ENCODE measurements around the gene WASHC4. TPM values are rescaled to one million over a fixed set of nuclear protein-coding genes. Genes with fewer than 3 reads are reported as not detected.

WASHC4 gene
- total and polyA plus RNA-seq, 2 experiments from 2014 or later, result 75.7 to 83.0 TPM

GRCh38 chr12:105218434-105218833, 110.9 kb downstream of the WASHC4 start (continued):
- TF ChIP-seq STAT1 (IDR thresholded peaks at IDR 0.05; ENCODE audit: unreplicated experiment) (no peak), POLR2AphosphoS5 (IDR thresholded peaks at IDR 0.05; ENCODE audit: low read depth) (no peak), ZNF331 (CRISPR knock-in tag; IDR thresholded peaks at IDR 0.05; ENCODE audit: low read depth) (no peak)
- TF ChIP-seq, protein P1, sequence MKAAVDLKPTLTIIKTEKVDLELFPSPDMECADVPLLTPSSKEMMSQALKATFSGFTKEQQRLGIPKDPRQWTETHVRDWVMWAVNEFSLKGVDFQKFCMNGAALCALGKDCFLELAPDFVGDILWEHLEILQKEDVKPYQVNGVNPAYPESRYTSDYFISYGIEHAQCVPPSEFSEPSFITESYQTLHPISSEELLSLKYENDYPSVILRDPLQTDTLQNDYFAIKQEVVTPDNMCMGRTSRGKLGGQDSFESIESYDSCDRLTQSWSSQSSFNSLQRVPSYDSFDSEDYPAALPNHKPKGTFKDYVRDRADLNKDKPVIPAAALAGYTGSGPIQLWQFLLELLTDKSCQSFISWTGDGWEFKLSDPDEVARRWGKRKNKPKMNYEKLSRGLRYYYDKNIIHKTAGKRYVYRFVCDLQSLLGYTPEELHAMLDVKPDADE (IDR thresholded peaks at IDR 0.05), result no peak

Other genes starting within 250 kb of the WASHC4 start
- gene SLC41A2, start 149.4 kb upstream of the WASHC4 start, total RNA-seq (2014; rRNA removed; shearing (Covaris generic)), result 2.3 and 6.8 TPM in 2 replicates
- 0.59 and 1.5 TPM in 2 replicates for gene SLC41A2, start 149.4 kb upstream of the WASHC4 start, polyA plus RNA-seq (2016; fragmentation: Nextera tagmentation; extraction: Ambion mirVana)
- gene NOPCHAP1, start 121.4 kb upstream of the WASHC4 start, total RNA-seq (2014; rRNA removed; shearing (Covaris generic)), result 14.2 and 14.7 TPM in 2 replicates
- 221 and 227 TPM in 2 replicates for gene NOPCHAP1, start 121.4 kb upstream of the WASHC4 start, polyA plus RNA-seq (2016; fragmentation: Nextera tagmentation; extraction: Ambion mirVana)
- gene ALDH1L2, start 23.3 kb upstream of the WASHC4 start, total RNA-seq (2014; rRNA removed; shearing (Covaris generic)), result 3.9 and 9.1 TPM in 2 replicates
- gene ALDH1L2, start 23.3 kb upstream of the WASHC4 start, polyA plus RNA-seq (2016; fragmentation: Nextera tagmentation; extraction: Ambion mirVana), result 3.4 and 5.8 TPM in 2 replicates
- gene APPL2, start 128.4 kb downstream of the WASHC4 start, total RNA-seq (2014; rRNA removed; shearing (Covaris generic)), result 15.1 and 17.4 TPM in 2 replicates
- 6.2 and 9.3 TPM in 2 replicates for gene APPL2, start 128.4 kb downstream of the WASHC4 start, polyA plus RNA-seq (2016; fragmentation: Nextera tagmentation; extraction: Ambion mirVana)
- gene C12orf75, start 223.0 kb downstream of the WASHC4 start, total RNA-seq (2014; rRNA removed; shearing (Covaris generic)), result 35.1 and 43.9 TPM in 2 replicates
- gene C12orf75, start 223.0 kb downstream of the WASHC4 start, polyA plus RNA-seq (2016; fragmentation: Nextera tagmentation; extraction: Ambion mirVana), result 69.8 and 73.5 TPM in 2 replicates

Data from GM23338 (cell line).